ENCODE data around the gene ATAD5.
"Not testable (repeated sequence)": the region's sequence is repeated elsewhere in the genome, so short reads cannot be mapped to it uniquely, and the experiment has no call there.

The ATAD5 gene

GRCh38 chr17:30915833-30916611 is 84.3 kb downstream of the ATAD5 start:
- no peak for DNase-seq (ENCODE audit: low read depth)

- no peak for DNase-seq (ENCODE audit: low read depth)
These were observed 85.3 kb downstream of the ATAD5 start for GRCh38 chr17:30917050-30917449.

- DNase-seq (ENCODE audit: low read depth), result no peak
These were observed 88.5 kb downstream of the ATAD5 start for GRCh38 chr17:30920282-30920681.

DNA sequence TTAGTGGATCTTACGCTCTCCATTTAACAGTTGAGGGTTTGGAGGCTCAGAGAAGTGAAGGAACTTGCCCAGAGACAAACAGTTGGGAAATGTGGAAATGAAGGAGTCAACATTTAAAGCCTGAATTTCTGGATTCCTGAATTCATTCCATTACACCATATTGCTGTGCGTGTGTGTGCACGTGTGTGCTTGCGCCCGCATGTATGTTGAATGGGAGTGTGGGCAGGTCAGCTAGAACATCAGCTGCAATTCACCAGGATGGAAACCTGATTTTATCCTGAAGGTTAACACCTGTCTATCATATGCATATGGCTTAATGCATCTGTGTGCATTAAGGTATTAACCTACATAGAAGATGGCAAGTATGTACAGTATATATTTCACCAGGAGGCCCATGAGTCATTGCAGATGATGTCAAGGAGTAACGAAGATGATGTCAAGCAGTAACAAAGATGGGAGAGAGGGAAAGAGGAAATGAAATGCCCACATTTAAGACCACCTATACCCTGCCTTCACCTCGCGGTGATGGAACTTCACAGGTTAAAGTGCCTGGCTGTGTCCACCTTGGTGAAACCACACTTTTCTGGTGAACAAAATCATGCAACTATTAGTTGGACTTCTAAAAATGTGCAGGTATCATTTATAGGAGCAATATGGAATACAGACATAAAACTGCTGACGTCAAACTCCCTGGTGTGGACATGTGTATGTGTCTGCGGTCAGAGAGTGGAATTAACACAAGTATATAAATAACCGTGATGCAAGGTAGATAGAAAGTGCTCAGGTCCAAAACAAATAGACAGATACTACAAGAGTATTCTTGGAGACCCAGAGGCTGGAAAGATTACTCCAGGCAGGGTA is 89.1 kb downstream of the ATAD5 start:
- no peak for DNase-seq (ENCODE audit: low read depth)

DNA sequence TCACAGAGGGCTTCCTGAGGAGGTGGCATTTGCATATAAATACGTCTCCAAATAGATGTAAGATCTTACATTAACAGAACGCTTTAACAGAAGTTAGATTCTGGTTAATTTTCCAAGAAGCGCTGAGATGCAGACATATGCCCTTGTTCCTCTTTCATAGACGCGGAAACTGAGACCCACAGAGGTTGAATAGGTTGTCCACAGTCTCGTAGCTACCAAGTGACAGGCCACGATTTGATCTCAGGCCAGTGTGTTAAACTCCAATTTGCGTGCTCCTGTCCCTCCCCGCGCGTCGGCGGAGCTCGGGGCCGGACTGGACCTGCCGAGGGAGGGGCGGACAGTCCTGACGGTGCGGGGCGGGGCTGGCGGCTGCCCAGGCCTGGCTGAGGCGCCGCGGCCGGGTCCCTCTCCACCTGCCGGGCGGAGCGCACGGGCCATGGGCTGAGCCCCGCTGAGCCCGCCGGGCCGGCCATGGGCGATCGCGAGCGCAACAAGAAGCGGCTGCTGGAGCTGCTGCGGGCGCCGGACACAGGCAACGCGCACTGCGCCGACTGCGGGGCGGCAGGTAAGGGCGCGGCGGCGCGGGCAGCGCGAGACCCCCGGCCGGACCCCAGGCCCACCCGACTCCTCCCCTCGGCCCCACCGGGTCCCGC is 89.9 kb downstream of the ATAD5 start, which contains the start of gene ADAP2:
ADAP2 (plus strand) TSS at position 402 of the 653 bp plus-strand sequence; CDS start at position 472, 70 bp downstream.
- DNase-seq (ENCODE audit: low read depth), result no peak

DNA sequence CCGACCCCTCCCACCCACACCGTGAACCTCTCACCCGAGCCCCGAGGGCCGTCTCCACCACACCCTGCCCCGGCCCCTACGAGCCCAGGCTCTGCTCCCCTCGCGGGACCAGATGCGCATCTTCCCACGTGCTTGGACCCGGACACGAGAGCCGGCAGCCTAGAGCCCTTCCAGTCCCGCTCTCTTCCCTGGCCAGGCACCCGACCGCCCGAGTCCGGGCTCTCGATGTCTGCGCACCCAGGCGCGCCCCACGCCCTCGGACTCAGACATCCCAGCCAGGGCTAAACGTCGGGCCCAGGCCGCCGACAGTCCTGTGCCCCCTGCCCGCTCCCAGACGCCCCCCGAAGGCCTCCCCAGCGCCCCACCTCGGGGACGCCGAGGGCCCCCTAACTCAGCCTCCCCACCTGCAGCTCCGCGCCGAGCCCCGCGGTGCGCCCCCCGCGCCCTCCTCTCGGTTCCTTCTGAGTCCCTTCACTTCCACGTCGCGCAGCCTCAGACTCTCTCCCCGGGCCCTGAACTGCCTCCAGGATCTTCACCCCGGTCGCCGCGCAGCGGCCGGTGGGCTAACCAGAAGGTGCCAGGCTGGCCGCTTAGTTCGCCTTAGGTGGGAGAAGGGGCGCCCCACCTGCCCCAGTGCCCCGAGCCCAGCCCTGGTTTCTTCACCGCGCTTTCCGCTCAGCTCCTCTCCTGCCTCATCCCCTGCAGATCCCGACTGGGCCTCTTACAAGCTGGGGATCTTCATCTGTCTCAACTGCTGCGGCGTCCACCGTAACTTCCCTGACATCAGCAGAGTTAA is 90.7 kb downstream of the ATAD5 start:
- no peak for DNase-seq (ENCODE audit: low read depth)

GRCh38 chr17:30924341-30924740 is 92.6 kb downstream of the ATAD5 start:
- no peak for DNase-seq (ENCODE audit: low read depth)

- no peak for DNase-seq (ENCODE audit: low read depth)
These were observed 94.8 kb downstream of the ATAD5 start for GRCh38 chr17:30926516-30926915.

DNA sequence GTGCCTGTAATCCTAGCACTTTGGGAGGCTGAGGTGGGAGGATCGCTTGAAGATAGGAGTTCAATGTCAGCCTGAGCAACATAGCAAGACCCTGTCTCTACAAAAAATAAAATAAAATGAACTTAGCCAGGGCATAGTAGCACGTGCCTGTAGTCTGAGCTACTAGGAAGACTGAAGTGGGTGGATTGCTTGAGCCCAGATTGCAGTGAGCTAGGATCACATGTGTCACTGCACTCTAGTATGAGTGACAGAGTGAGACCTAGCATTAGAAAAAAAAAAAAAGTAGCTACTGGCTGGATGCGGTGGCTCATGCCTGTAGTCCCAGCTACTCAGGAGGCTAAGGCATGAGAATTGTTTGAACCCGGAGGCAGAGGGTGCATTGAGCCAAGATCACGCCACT is 96.0 kb downstream of the ATAD5 start:
- no peak for DNase-seq (ENCODE audit: low read depth)

- DNase-seq (ENCODE audit: low read depth), result no peak
These were observed 96.8 kb downstream of the ATAD5 start for GRCh38 chr17:30928584-30928983.

GRCh38 chr17:30929081-30929633 is 97.4 kb downstream of the ATAD5 start:
- DNase-seq (ENCODE audit: low read depth), result no peak

GRCh38 chr17:30929861-30930260 is 98.1 kb downstream of the ATAD5 start:
- not testable (repeated sequence) for DNase-seq (ENCODE audit: low read depth)

DNA sequence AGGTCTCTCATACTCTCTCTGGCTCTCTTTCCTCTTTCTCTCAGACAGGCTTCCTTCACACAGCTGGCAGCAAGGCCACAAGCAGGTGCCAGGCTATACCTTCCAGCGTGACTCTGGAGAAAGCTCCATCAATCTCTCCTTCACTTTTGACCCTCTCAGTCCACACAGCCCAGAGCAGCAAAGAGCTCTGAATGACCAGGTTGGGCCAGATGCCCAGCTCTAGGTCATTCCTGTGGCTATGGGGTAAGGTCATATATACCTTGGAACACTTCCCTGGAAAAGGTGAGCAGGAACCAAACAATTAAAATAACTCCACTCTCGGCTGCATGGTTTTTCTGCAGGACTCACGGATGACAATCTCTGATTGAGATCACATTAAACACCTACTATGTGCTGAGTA is 98.7 kb downstream of the ATAD5 start:
- DNase-seq (ENCODE audit: low read depth), result no peak

GRCh38 chr17:30931582-30931981 is 99.8 kb downstream of the ATAD5 start:
- DNase-seq (ENCODE audit: low read depth), result not testable (repeated sequence)

DNA sequence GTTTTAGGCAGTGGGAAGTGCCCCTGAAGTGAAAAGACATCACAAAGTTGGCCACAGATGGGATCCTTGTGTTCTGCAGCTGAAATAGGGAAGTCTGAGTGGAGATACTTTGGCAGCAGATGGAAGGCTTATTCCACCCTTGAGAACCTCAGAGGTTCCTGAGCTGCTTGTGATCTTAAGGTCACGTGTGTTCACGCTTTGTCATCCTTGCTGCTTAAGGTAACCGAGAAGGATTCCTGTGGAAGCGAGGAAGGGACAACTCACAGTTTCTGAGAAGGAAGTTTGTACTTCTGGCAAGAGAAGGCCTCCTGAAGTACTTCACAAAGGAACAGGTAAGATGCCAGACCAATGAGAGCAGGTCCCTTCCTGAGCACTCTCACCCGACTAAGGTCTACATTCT is 102.2 kb downstream of the ATAD5 start:
- no peak for DNase-seq (ENCODE audit: low read depth)

GRCh38 chr17:30939051-30939689 is 107.4 kb downstream of the ATAD5 start:
- DNase-seq (ENCODE audit: low read depth), result no peak

DNA sequence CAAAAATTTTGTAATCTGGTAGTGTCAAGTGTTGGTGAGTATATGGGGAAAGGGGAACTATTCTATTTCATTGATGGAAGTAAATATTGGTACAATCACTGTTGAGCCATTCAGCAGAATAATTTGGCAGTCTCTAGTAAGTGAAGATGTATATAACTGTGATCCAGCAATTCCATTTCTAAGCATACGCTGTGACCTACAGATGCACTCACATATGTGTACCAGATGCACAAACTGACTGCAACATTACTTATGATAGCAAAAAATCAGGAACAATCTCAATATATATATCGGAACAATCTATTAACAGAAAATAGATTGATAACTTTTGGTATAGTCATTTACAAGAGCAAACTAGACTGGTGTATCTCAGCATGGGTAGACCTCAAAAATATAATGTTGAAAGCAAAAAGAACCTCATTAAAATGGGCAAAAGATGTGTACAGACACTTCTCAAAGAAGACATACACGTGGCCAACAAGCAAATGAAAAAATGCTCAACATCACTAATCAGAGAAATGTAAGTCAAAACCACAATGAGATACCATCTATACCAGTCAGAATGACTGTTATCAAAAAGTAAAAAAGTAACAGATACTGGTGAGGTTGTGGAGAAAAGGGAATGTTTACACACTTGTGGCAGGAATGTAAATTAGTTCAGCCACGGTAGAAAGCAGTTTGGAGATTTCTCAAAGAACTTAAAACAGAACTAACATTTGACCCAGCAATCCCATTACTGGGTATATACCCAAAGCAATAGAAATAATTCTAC is 110.7 kb downstream of the ATAD5 start:
- no peak for DNase-seq (ENCODE audit: low read depth)
